Keratinocyte (primary cell): ENCODE results near the gene CHCHD6.

Experiments used
- CTCF ChIP-seq, 3 experiments: IDR thresholded peaks in 1 of 3; conservative IDR thresholded peaks in 1 of 3; optimal IDR thresholded peaks in 1 of 3; 2 replicates in 2 of 3; 3 replicates in 1 of 3; pipeline versions ENCODE3 to v1.5.1; 2011; ENCODE audit warnings: low read length in 3 of 3, mild to moderate bottlenecking in 3 of 3, moderate library complexity in 2 of 3, control low read depth in 1 of 3, inconsistent platforms in 1 of 3; ENCODE audit not compliant: insufficient read depth in 2 of 3; ENCODE audit errors: extremely low read depth in 1 of 3
- EZH2 ChIP-seq: IDR thresholded peaks from one replicate; pipeline ENCODE4 v1.6.1; 2012; ENCODE audit warnings: inconsistent platforms, mild to moderate bottlenecking, low read length, moderate library complexity

GRCh38 chr3:126684218-126684751 is 19.8 kb upstream of the CHCHD6 start:
- TF ChIP-seq CTCF (optimal IDR thresholded peaks at IDR 0.05 in 1 of 3, IDR thresholded peaks at IDR 0.05 in 1 of 3, conservative IDR thresholded peaks at IDR 0.05 in 1 of 3; ENCODE audit: extremely low read depth in 1 of 3, insufficient read depth in 2 of 3, low read length in 3 of 3) (no peak), EZH2 (no peak)
